Measurements from ENCODE around the gene MAMDC2.

MAMDC2 gene

DNA sequence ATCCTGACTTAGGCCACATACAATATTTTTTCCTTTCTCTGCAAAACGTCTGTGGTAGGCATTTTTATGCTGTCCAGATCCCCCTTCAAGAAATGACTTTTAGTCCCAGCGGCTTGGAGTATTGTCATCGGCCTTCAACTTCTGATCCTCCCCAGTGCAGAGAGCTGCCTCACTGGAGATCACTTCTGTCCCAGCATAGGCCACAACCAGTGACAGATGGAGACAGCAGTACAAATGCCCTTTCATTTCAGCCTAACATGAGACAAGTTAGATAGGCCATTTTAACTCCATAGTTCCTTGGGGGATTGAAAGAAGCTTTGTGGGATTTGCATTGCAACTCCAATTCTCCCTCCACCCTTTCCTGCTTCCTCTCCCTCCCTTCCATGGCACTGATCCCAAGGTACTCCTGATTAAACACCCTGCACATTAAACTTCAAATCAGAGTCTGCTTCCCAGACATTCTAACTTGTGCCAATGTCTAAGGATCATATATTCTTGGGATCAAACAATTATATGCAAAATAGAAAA lies 3.2 kb upstream of the MAMDC2 start:
- DNase-seq: no peak

DNA sequence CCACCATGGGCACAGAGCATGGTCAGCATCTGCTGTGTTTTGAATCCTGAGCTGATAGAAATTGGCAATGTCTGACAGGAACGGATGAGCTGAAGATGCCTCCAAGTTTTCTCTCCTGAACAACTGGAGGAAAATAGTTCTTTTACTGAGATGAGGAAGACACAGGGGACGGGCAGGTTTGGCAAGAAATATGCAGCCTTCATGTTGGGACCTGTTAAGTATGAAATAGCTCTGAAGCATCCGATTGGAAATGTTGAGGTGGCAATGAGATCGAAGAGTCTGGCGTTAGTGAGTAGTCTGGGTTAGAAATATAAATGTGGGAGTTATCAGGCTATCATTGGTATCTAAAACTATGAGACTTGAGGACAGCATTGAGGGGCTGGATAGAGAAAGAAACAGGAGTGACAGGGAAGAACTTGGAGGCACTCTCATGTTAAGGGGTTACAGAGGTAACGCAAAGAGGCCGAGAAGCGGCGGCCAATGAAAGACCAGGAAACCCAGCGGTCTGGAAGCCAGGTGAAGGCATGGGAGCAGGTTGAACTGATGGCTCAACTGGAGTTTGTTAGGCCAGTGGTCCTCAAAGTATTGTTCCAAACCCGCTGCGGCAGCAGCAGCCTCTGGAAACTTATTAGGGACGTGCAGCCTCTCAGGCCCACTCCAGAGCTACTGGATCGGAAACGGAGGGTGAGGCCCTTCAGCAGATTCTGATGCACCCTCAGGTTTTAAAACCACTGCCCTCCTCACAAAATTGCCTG lies 1.0 kb upstream of the MAMDC2 start:
- no peak for DNase-seq

DNA sequence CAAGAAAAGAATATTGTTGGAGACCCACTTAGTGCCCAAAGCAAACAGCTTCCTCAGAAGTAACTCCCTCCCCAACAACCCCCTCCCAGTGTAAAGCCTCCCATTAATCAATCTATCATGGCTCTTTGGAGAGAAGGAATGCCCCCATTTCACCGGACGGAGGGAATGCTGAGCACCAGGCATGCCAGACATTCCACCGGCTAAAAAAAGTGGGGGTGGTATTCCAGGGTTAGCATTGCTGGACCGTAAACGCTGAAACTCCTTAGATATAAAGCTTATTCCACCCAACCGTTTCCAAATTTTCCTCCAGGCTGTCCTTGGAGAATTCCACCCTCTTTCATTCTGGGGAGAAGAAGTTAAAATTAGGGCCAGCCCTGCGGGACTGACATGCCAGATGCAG lies 363 bp upstream of the MAMDC2 start:
- DNase-seq: no peak

DNA sequence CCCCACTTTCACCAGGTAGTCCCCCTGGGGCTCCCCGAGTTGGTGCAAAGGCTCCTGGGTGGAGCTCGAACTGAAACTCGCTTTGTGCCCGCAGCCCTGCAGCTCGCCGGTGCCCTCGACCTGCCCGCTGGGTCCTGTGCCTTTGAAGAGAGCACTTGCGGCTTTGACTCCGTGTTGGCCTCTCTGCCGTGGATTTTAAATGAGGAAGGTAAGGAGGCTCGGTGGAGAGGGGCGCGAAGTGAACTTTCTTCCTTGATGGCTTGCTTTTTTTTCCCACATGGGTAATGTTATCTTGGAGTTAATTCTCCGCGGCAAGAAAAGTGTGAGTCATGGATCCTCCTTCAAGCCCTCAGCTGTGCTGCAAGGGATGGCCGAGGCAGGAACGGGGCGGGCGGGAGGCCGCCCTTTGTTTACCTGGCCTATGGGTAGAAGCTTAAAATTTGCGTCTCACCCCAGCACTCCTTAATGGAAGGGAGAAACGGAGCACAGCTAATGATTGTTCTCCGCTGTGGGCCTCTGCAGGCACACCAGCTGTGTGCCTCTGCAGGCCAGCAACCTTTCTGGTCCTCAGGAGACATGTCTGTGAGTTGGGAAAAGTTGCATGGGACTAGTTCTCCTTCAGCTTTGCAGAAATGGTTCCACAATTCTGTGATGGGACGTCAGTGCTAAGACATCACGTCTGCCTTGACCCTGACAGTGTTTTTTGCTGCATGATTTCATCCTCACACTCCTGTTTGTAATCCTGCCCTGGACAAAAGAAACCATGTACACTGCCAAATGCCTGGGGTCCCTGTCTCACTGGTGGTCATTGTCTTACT lies 1.1 kb downstream of the MAMDC2 start:
- DNase-seq: peak in 1 of 5 donors; percentile 23

DNA sequence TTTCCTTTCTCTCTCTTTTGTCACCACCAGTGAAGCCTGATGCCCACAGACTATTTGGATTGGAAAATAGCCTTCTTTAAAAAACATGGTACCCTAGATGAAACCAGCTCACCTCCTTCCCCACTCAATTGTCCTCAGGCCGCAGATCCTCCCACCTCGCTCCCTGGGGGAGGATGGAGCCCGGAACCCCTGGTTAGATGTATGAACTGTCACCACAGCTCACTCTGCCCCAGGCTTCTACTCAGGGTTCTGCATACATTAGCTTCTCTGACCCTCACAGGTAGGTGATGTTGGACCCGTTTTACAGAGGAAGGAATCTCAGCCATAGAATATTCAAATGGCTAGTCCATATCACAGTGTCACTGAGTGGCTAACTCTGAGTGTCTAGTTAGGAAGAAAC lies 1.8 kb downstream of the MAMDC2 start:
- no peak for DNase-seq

DNA sequence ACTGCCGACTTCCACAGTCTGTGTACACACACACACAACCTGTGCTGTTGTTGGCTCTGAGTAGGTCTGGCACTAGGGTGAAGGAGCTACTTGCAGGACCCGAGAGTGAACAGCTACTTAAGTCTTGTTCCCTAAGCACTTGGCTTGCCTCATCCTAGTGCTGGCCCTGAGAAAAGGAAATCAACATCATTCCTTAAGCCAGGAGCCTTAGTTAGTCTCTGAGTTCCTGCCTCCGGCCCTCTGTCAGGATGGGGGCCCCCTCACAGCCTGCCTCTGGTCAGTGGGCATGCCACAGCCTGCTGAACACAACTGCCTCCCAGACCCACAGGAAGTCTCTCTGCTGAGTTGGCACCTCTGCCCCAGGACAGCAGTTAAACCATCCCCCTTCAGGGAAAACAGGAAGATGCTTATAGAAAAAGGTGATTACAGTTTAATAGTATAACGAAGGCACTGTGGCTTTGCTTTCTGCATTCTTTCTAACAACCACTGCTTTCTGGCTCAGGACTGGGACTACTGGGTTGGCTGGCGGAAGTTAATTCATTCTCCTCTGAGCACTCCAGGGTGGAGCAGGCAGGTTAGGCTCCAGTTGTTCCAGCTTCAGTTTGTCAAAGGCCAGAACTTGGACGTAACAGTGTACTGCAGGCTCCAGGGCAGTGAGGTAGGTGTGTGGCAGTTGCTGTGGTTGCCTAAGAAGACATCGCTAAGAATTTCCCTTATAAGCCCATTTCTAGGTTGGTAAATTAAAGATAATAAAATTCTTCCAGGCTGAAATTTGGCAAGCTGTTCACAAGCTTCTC lies 2.8 kb downstream of the MAMDC2 start:
- no peak for DNase-seq

GRCh38 chr9:70049236-70049635 lies 5.6 kb downstream of the MAMDC2 start:
- DNase-seq: no peak

- no peak for DNase-seq
Measured at GRCh38 chr9:70049672-70050271, 6.1 kb downstream of the MAMDC2 start.

- no peak for DNase-seq
Measured at GRCh38 chr9:70052768-70053167, 9.1 kb downstream of the MAMDC2 start.

- DNase-seq: no peak
Measured at GRCh38 chr9:70053864-70054263, 10.2 kb downstream of the MAMDC2 start.

DNA sequence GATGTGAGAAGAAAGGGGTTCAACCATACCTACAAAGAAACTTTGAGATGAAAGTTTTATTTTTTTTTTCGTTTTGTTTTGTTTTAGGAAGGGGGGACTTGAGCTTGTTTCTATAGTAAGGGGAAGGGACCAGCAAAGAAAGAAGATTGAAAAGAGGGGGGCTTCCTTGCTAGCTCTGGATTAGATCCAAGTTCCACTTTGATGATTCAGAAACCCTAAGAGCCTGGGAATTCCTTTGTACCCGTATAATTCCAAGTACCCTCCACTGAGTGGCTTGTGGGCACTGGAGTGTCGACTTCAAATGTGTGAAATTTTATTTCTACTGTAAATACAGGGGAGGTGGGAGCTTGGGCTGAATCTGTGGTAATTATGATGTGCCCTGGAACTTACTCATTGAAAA lies 10.9 kb downstream of the MAMDC2 start:
- DNase-seq: no peak

- DNase-seq: no peak
Measured at GRCh38 chr9:70055406-70056210, 12.0 kb downstream of the MAMDC2 start.

DNA sequence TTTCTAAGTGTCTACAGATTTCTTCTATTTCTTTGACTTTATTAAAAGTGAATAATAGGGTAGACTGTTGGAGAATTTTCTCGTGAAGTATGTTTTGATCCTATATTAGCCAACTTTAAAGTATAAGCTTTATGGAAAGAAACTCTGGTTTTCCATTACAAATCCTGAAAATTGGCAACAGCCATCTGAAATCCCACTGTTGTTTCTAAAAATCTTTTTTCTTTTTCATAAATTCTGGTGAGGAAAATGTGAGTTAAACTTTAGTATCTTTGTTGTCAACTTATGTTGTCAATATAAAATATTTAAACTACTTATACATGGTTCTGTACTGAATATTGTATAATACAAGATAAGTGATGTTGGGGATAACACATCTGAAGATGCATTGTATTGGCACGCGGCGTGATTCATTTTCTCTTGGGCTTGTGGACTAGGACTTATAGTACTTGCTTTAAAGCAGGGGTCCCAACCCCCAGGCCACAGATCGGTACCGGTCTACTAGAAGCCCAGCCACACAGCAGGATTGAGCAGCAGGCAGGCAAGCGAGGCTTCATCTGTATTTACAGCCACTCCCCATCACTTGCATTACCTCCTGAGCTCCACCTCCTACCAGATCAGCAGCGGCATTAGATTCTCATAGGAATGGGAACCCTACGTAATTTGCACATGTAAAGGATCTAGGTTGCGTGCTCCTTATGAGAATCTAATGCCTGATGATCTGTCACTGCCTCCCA lies 12.7 kb downstream of the MAMDC2 start:
- no peak for DNase-seq

DNA sequence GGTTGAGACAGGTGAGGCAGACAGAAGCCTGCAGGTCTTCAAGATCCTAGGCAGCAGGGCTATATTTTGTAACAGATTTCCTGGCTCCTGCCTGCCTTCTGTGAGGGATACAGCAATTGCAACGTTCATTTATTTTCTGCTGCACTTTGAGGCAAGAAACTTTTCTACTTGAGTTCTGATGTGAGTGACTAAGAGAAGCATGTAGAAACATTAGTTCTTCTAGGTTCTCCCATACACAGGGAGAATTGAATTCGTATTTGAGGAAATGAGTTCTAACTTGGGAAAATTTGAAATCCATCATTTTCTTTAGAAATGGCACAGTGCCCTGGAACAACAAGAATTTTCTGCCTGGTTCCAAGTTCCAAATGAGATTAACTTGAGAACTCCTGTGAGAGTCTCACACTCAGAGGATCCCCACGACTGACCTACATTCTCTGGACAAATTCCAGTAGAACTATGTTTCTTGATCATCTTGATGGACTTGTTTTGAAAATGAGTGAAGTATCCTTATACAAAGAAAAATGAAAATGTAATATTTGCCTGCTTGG lies 15.0 kb downstream of the MAMDC2 start:
- no peak for DNase-seq

DNA sequence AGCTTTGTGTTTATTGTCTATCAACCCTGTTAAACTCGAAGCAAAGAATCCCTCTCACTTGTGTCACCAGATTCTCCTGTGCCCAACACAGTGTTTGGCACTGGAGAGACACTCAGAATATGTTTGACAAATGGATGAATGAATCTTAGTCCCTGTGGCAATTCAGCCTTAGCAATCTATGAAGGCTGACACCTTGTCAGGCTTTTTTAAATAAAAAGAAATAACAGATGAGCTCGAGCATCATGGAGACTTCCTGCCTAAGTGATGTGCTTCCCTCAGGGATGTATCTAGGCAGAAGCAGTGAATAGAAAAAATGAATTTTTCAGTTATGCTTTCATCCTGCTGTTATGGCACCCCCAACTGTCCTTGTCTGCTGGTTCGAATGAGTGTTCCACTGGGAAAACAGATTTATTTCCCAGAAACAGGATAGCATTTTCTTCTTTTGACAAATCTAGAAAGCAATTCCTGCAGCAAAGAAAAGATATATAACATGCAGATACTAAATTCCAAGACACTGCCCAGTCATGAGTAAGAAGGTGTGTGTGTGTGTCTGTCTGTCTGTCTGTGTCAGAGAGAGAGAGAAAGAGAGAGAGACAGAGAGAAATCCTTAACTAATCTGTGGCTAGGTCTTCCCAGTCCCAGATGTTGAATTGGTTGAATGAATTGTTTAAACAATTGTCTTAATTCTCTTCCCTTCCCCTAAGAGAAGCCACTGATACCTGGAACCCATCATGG lies 16.7 kb downstream of the MAMDC2 start:
- DNase-seq: no peak

DNA sequence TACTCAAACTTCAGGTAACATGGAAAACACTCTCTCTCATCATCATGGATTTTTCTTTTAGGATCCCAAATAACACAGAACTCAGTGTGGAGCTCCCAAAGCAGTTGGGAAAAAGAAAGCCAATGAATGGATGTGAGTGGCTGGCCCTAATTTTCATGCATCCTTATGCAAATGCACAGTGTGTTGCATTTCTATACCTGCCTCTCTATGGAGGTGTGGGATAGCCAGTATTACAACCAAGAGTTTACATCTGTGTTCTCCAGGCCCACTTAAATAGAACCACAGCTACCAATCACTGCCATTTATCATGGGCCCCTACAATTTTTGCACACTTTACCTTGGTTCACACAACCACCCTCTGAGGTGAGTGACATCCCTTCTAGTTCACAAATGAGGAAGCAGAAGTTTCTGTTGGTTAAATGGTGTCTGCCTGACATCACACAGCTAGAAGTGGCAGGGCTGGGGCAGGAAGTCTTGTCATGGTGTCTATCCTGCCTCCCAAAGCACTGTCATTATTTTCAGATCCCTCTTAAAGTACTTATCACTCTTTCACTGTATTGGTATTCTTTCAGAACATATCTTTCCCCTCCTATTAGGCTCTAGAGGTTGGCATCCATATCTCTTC lies 17.3 kb downstream of the MAMDC2 start:
- DNase-seq: no peak

GRCh38 chr9:70061776-70062175 lies 18.1 kb downstream of the MAMDC2 start:
- no peak for DNase-seq

GRCh38 chr9:70064496-70064895 lies 20.8 kb downstream of the MAMDC2 start:
- DNase-seq: no peak

DNA sequence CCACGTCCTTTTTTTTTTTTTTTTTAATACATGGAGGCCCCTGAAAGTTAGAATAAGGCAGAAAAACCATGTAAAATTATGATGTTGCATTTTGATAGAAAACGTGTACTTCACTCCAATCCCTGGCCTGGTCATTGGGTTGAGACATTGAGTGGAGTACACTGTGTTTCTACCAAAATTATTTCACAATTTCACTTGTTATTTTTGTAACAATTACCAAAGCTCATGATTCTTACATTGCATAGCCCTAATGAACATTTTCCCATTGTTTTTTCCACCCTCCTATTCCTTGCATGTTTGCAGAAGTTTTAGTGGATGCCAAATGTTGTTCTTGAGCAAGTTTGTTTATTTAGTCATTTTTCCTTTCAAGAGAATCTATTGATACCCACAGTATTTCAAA lies 21.9 kb downstream of the MAMDC2 start:
- DNase-seq: no peak

- DNase-seq: no peak
Measured at GRCh38 chr9:70066418-70066817, 22.8 kb downstream of the MAMDC2 start.

Data from T-helper 1 cell (primary cell).